T-helper 2 cell treated with Interferon-gamma antibody and Interleukin-4, amounts not matched to agents 100 ng/mL and 5 ng/mL, for 36 hours (primary cell): ENCODE results near the gene TUT1. TPM values are rescaled to one million over a fixed set of nuclear protein-coding genes. Genes with fewer than 3 reads are reported as not detected.
"Not testable (repeated sequence)": the region's sequence is repeated elsewhere in the genome, so short reads cannot be mapped to it uniquely, and the experiment has no call there.

Experiments
- intact Hi-C: fragments of 100-400 bp; cut with micrococcal nuclease; formaldehyde crosslinking; loops from one replicate; pipeline ENCODE4 v1.15.1; 2023
- total RNA-seq: library from RNA; stranded (reverse); gene quantifications from 2 replicates; pipeline ENCODE4 v1.2.3, GENCODE V29; 2022

Gene TUT1
- total RNA-seq, 1 donor from 2014 or later, result 30.9 TPM

- intact Hi-C loops, result no loop called here
These were observed 14.1 kb upstream of the TUT1 start for GRCh38 chr11:62605467-62605866.

- intact Hi-C loops, result no loop called here
These were observed 13.3 kb upstream of the TUT1 start for GRCh38 chr11:62604460-62605120.

- intact Hi-C loops, result no loop called here
These were observed 12.5 kb upstream of the TUT1 start for GRCh38 chr11:62603776-62604299.

GRCh38 chr11:62603072-62603408 is 11.7 kb upstream of the TUT1 start:
- intact Hi-C loops, result no loop called here

GRCh38 chr11:62602141-62603071 is 11.1 kb upstream of the TUT1 start:
- intact Hi-C loops, result loop anchor here (1.0 kb wide), 1 partner anchor 10 kb away; the partner anchor contains the start of gene EML3

- intact Hi-C loops, result loop anchor here (1.0 to 2.0 kb wide), 4 partner anchors 11 to 126 kb away; partner anchors contain the start of genes C11orf98, CSKMT, EML3 and HNRNPUL2
These were observed 10.2 kb upstream of the TUT1 start, which contains the start of gene MTA2 for GRCh38 chr11:62601372-62602140. TSS of gene MTA2 (minus strand) at chr11:62601865. CDS start at chr11:62601450, 415 bp downstream.

GRCh38 chr11:62601122-62601371 is 9.7 kb upstream of the TUT1 start:
- intact Hi-C loops, result loop anchor here (1.0 to 2.0 kb wide), 3 partner anchors 52 to 126 kb away; partner anchors contain the start of genes C11orf98, CSKMT, HNRNPUL2 and INTS5

- intact Hi-C loops, result loop anchor here (1.0 to 2.0 kb wide), 3 partner anchors 52 to 127 kb away; partner anchors contain the start of genes C11orf98, CSKMT, HNRNPUL2 and INTS5
These were observed 9.2 kb upstream of the TUT1 start for GRCh38 chr11:62600367-62601121.

GRCh38 chr11:62599901-62600300 is 8.6 kb upstream of the TUT1 start:
- intact Hi-C loops, result loop anchor here (1.0 to 2.0 kb wide), 5 partner anchors 9 to 281 kb away; partner anchors contain the start of genes C11orf98, CSKMT, INTS5 and SLC3A2

- intact Hi-C loops, result loop anchor here (1.0 to 2.0 kb wide), 3 partner anchors 8 to 282 kb away; partner anchors contain the start of genes SLC3A2 and TUT1
These were observed 7.9 kb upstream of the TUT1 start for GRCh38 chr11:62599069-62599696.

GRCh38 chr11:62595124-62595523 is 3.8 kb upstream of the TUT1 start:
- intact Hi-C loops, result no loop called here

GRCh38 chr11:62593434-62594044 is 2.2 kb upstream of the TUT1 start:
- intact Hi-C loops, result loop anchor here (1.0 to 5.0 kb wide), 4 partner anchors 101 to 264 kb away; partner anchors contain the start of genes BSCL2, GNG3 and TMEM179B

- intact Hi-C loops, result loop anchor here (1.0 to 5.0 kb wide), 4 partner anchors 101 to 264 kb away; partner anchors contain the start of genes BSCL2, GNG3 and TMEM179B
These were observed 1.7 kb upstream of the TUT1 start for GRCh38 chr11:62592989-62593421.

GRCh38 chr11:62592146-62592815 is 958 bp upstream of the TUT1 start:
- intact Hi-C loops, result loop anchor here (5.0 kb wide), 3 partner anchors 115 to 265 kb away; partner anchors contain the start of genes BSCL2, GNG3 and TMEM179B

- intact Hi-C loops, result no loop called here
These were observed 2.2 kb downstream of the TUT1 start for GRCh38 chr11:62588966-62589637.

GRCh38 chr11:62585356-62585755 is 6.0 kb downstream of the TUT1 start:
- intact Hi-C loops, result not testable (repeated sequence)

- intact Hi-C loops, result not testable (repeated sequence)
These were observed 9.6 kb downstream of the TUT1 start for GRCh38 chr11:62581735-62582134.
